ENCODE measurements around the gene ZNF254. TPM values are rescaled to one million over a fixed set of nuclear protein-coding genes. Genes with fewer than 3 reads are reported as not detected.

The ZNF254 gene
- total RNA-seq, 1 experiment from 2014 or later, result 4.1 TPM

Other genes starting within 250 kb of the ZNF254 start
- 0.15 TPM in 1 of 2 replicates, not detected in the other for gene ZNF726, start 172.3 kb upstream of the ZNF254 start, total RNA-seq (2014; rRNA removed; shearing (Covaris generic))

All from NCI-H460 (cell line).